Measurements from ENCODE around the gene CASQ1.

GRCh38 chr1:160210561-160210960 lies 20.2 kb downstream of the CASQ1 start:
- TF ChIP-seq EZH2 (IDR thresholded peaks at IDR 0.05; ENCODE audit: borderline replicate concordance, insufficient read depth, low read depth, low read length, poor library complexity, severe bottlenecking) = no peak
- TF ChIP-seq CTCF (IDR thresholded peaks at IDR 0.05) = no peak

Measured in B cell (primary cell).